H1 (cell line): ENCODE measurements around the gene DRC7. TPM values are rescaled to one million over a fixed set of nuclear protein-coding genes. Genes with fewer than 3 reads are reported as not detected.

Experiments
- CTCF ChIA-PET: fragments of 300-600 bp; sonication (Branson Sonifier 250); formaldehyde crosslinking; loops from one replicate; lab custom pipeline; 2021; ENCODE audit not compliant: partially characterized antibody; lab: Charles Lee
- POLR2A ChIA-PET: fragments of 300-600 bp; sonication (Branson Sonifier 250); formaldehyde crosslinking; loops from one replicate; lab custom pipeline; 2021; ENCODE audit warnings: inconsistent platforms; ENCODE audit not compliant: partially characterized antibody; lab: Charles Lee
- DNase-seq, 2 experiments: peaks; one replicate each; pipeline versions ENCODE4 v3.0.0 to v3.0.0-alpha.2; 2010 to 2022; ENCODE audit warnings: low spot score in 2 of 2, low read depth in 1 of 2, mixed read lengths in 1 of 2
- FAIRE-seq: peaks from 2 replicates; lab custom pipeline; 2011; peaks lifted over from hg19 to GRCh38; lab: Jason Lieb, UNC
- H2AFZ ChIP-seq: 2 replicates; pipeline ENCODE4 v1.8.1; 2012; ENCODE audit warnings: low read length, inconsistent platforms
- H2AK5ac ChIP-seq: 2 replicates; pipeline ENCODE4 v1.6.1; 2013; ENCODE audit warnings: low read depth, low read length
- H2BK120ac ChIP-seq: replicated peaks from 2 replicates; pipeline ENCODE3; 2013; ENCODE audit warnings: low read depth, low read length, inconsistent platforms
- H2BK12ac ChIP-seq: 2 replicates; pipeline ENCODE4 v1.6.1; 2013; ENCODE audit warnings: low read depth, low read length
- H2BK15ac ChIP-seq: 2 replicates; pipeline ENCODE4 v1.6.1; 2013; ENCODE audit warnings: low read length
- H2BK20ac ChIP-seq: 2 replicates; pipeline ENCODE4 v1.6.1; 2013; ENCODE audit warnings: low read length
- H2BK5ac ChIP-seq: 2 replicates; pipeline ENCODE4 v1.6.1; 2013; ENCODE audit warnings: low read depth, low read length
- H3K14ac ChIP-seq: 2 replicates; pipeline ENCODE4 v1.6.1; 2013; ENCODE audit warnings: inconsistent platforms; ENCODE audit not compliant: insufficient read length
- H3K18ac ChIP-seq: 2 replicates; pipeline ENCODE4 v1.6.1; 2013; ENCODE audit warnings: low read length; ENCODE audit errors: extremely low read depth
- H3K23ac ChIP-seq: 2 replicates; pipeline ENCODE4 v1.6.1; 2013; ENCODE audit warnings: inconsistent platforms; ENCODE audit not compliant: insufficient read length
- H3K23me2 ChIP-seq: 2 replicates; pipeline ENCODE4 v1.6.1; 2013; ENCODE audit warnings: low read depth, low read length
- H3K27ac ChIP-seq: 2 replicates; pipeline ENCODE4 v1.6.1; 2011; ENCODE audit warnings: low read depth, low read length, inconsistent platforms
- H3K27me3 ChIP-seq, 4 experiments: replicated peaks in 1 of 4; 1 replicate in 1 of 4; 2 replicates in 3 of 4; pipeline versions ENCODE4 v1.6.1 to v1.8.1; 2011 to 2013; ENCODE audit warnings: low read length in 3 of 4, mild to moderate bottlenecking in 3 of 4, inconsistent platforms in 2 of 4, mixed read lengths in 2 of 4, moderate library complexity in 1 of 4; ENCODE audit not compliant: control insufficient read depth in 3 of 4, insufficient read depth in 3 of 4; ENCODE audit errors: extremely low read depth in 1 of 4
- H3K36me3 ChIP-seq, 4 experiments: 2 replicates each; pipeline versions ENCODE4 v1.6.1 to v1.8.1; 2011 to 2013; ENCODE audit warnings: mild to moderate bottlenecking in 4 of 4, low read length in 3 of 4, moderate library complexity in 2 of 4, control low read depth in 1 of 4, inconsistent platforms in 1 of 4; ENCODE audit not compliant: insufficient read depth in 4 of 4, control insufficient read depth in 2 of 4
- H3K4ac ChIP-seq: replicated peaks from 2 replicates; pipeline ENCODE3; 2013; ENCODE audit warnings: low read length, low read depth, mixed read lengths, inconsistent platforms; ENCODE audit not compliant: insufficient read length
- H3K4me1 ChIP-seq, 4 experiments: replicated peaks in 1 of 4; 1 replicate in 1 of 4; 2 replicates in 3 of 4; pipeline versions ENCODE4 v1.6.1 to v1.8.1; 2011 to 2013; ENCODE audit warnings: low read length in 3 of 4, inconsistent platforms in 2 of 4, mixed read lengths in 1 of 4; ENCODE audit not compliant: insufficient read depth in 4 of 4, control insufficient read depth in 3 of 4
- H3K4me2 ChIP-seq, 2 experiments: 2 replicates each; pipeline versions ENCODE4 v1.6.1 to v1.8.1; 2011 to 2013; ENCODE audit warnings: low read depth in 2 of 2, low read length in 2 of 2, control low read depth in 1 of 2, inconsistent platforms in 1 of 2, mild to moderate bottlenecking in 1 of 2; ENCODE audit not compliant: insufficient read depth in 1 of 2
- H3K4me3 ChIP-seq, 4 experiments: fragments of 200-600, 300-600 bp in 1 of 4; sonication (generic), shearing (Covaris generic), sonication (Bioruptor Twin) in 1 of 4; 2 replicates each; pipeline versions ENCODE4 v1.5.1 to v1.8.1; 2011 to 2016; ENCODE audit warnings: low read length in 4 of 4, low read depth in 3 of 4, control low read depth in 2 of 4, inconsistent platforms in 2 of 4, mild to moderate bottlenecking in 2 of 4, mixed read lengths in 1 of 4, moderate library complexity in 1 of 4; ENCODE audit not compliant: insufficient read depth in 2 of 4; ENCODE audit errors: extremely low read depth in 1 of 4
- H3K56ac ChIP-seq: replicated peaks from 2 replicates; pipeline ENCODE3; 2013; ENCODE audit warnings: low read depth, mild to moderate bottlenecking, mixed read lengths, low read length, inconsistent platforms; ENCODE audit not compliant: insufficient read length
- H3K79me1 ChIP-seq: 2 replicates; pipeline ENCODE4 v1.6.1; 2013; ENCODE audit warnings: low read depth, low read length, control low read depth
- H3K79me2 ChIP-seq, 2 experiments: 2 replicates each; pipeline versions ENCODE4 v1.6.1 to v1.8.1; 2012 to 2013; ENCODE audit warnings: low read length in 2 of 2, mild to moderate bottlenecking in 2 of 2, inconsistent platforms in 1 of 2; ENCODE audit not compliant: insufficient read depth in 2 of 2, control insufficient read depth in 1 of 2
- H3K9ac ChIP-seq, 4 experiments: replicated peaks in 1 of 4; 1 replicate in 1 of 4; 2 replicates in 3 of 4; pipeline versions ENCODE4 v1.6.1 to v1.8.1; 2011 to 2013; ENCODE audit warnings: low read depth in 3 of 4, low read length in 3 of 4, control low read depth in 2 of 4, mild to moderate bottlenecking in 2 of 4, moderate library complexity in 2 of 4, inconsistent platforms in 1 of 4; ENCODE audit errors: extremely low read depth in 1 of 4
- H3K9me3 ChIP-seq, 2 experiments: 2 replicates each; pipeline versions ENCODE4 v1.6.1 to v1.8.1; 2012 to 2013; ENCODE audit warnings: mild to moderate bottlenecking in 2 of 2, moderate library complexity in 2 of 2, control low read depth in 1 of 2, inconsistent platforms in 1 of 2, low read depth in 1 of 2, low read length in 1 of 2, mixed read lengths in 1 of 2; ENCODE audit not compliant: insufficient read depth in 2 of 2
- H4K20me1 ChIP-seq, 2 experiments: replicated peaks in 1 of 2; 2 replicates each; pipeline versions ENCODE3 to v1.8.1; 2011 to 2013; ENCODE audit warnings: inconsistent platforms in 2 of 2, low read length in 2 of 2, mild to moderate bottlenecking in 1 of 2; ENCODE audit not compliant: insufficient read depth in 2 of 2, control insufficient read depth in 1 of 2
- H4K5ac ChIP-seq: 2 replicates; pipeline ENCODE4 v1.6.1; 2013; ENCODE audit warnings: low read length, low read depth, mixed read lengths, inconsistent platforms; ENCODE audit not compliant: insufficient read length
- H4K8ac ChIP-seq: 2 replicates; pipeline ENCODE4 v1.8.0; 2013; ENCODE audit warnings: mild to moderate bottlenecking, moderate library complexity, low read length, inconsistent platforms; ENCODE audit not compliant: insufficient read depth; ENCODE audit errors: extremely low read depth
- H4K91ac ChIP-seq: replicated peaks from 2 replicates; pipeline ENCODE3; 2013; ENCODE audit warnings: low read length, mixed read lengths, inconsistent platforms; ENCODE audit not compliant: insufficient read length
- BRCA1 ChIP-seq: IDR thresholded peaks from 2 replicates; pipeline ENCODE4 v1.6.1; 2012; ENCODE audit warnings: low read depth, low read length, improper control_type of control experiment
- EGR1 ChIP-seq: IDR thresholded peaks from 2 replicates; pipeline ENCODE4 v1.6.1; 2011; ENCODE audit warnings: low read depth, low read length, borderline replicate concordance
- EP300 ChIP-seq, 2 experiments: IDR thresholded peaks; 1 replicate in 1 of 2; 2 replicates in 1 of 2; pipeline ENCODE4 v1.6.1; 2011 to 2012; ENCODE audit warnings: low read depth in 2 of 2, low read length in 2 of 2, mild to moderate bottlenecking in 2 of 2, borderline replicate concordance in 1 of 2, inconsistent platforms in 1 of 2, moderate library complexity in 1 of 2
- GTF2F1 ChIP-seq: IDR thresholded peaks from 2 replicates; pipeline ENCODE4 v1.6.1; 2012; ENCODE audit warnings: low read depth, low read length, improper control_type of control experiment, borderline replicate concordance
- KDM4A ChIP-seq: IDR thresholded peaks from one replicate; pipeline ENCODE4 v1.7.1; 2012; ENCODE audit warnings: low read depth, mild to moderate bottlenecking, moderate library complexity, low read length, inconsistent platforms; ENCODE audit not compliant: severe bottlenecking
- SP2 ChIP-seq: IDR thresholded peaks from 2 replicates; pipeline ENCODE4 v1.6.1; 2012; ENCODE audit warnings: mild to moderate bottlenecking, low read length, inconsistent platforms
- WGBS, 2 experiments: shearing (Covaris generic) in 1 of 2; methylation state at CpG; one replicate each; pipeline versions ENCODE4 v1.1.6 to v1.1.7; 2013 to 2015; ENCODE audit warnings: low lambda C conversion rate in 2 of 2, mixed read lengths in 2 of 2, inconsistent platforms in 1 of 2, low coverage in 1 of 2, missing lambda C conversion rate in 1 of 2; ENCODE audit not compliant: insufficient replicate concordance in 2 of 2, insufficient coverage in 1 of 2, insufficient read length in 1 of 2; ENCODE audit errors: extremely low coverage in 1 of 2, missing lambda C conversion rate in 1 of 2; 5-methylcytosine and 5-hydroxymethylcytosine counted together
- polyA plus RNA-seq, 7 experiments: library from polyadenylated mRNA; depleted of rRNA in 3 of 7; stranded (reverse) in 5 of 7; unstranded in 2 of 7; fragments of >200 nt in 5 of 7; fragments of 200-250 nt in 2 of 7; gene quantifications; 1 replicate in 5 of 7; 2 replicates in 1 of 7; 4 replicates in 1 of 7; pipeline versions ENCODE4 v1.2.1 to v1.2.3, GENCODE V29; 2011 to 2013; ENCODE audit warnings: missing spikeins in 2 of 7, mixed read lengths in 2 of 7
- total RNA-seq: library from RNA; stranded (reverse); fragmentation: NEBNext Ultra II Directional; extraction: Animal tissue kit (Norgen Biotek cat#: 25700); gene quantifications from 2 replicates; pipeline ENCODE4 v1.2.1, GENCODE V29; 2021

Gene DRC7
- total and polyA plus RNA-seq, 2 of the 8 experiments (the other 6 are each of a cell fraction or from before 2014, with no cell fraction given): 0.14 TPM; not detected in 1

GRCh38 chr16:57677622-57678369 is 16.8 kb upstream of the DRC7 start:
- H3K4me2 ChIP-seq: no peak overlapping the region
- H3K36me3 ChIP-seq: no peaks in the 10 kb centered on the region
- no peak overlapping the region for H3K56ac ChIP-seq
- no peaks in the 10 kb centered on the region for H3K9me3 ChIP-seq
- FAIRE-seq (no peak), DNase-seq (no peak)
- no peak overlapping the region for H2BK15ac ChIP-seq
- H3K23ac ChIP-seq: no peak overlapping the region
- no peak overlapping the region for H3K4ac ChIP-seq
- H4K8ac ChIP-seq: no peak overlapping the region
- H2AFZ ChIP-seq: no peak overlapping the region; the same call in 1 of the 2 replicates
- no peaks in the 10 kb centered on the region for H3K79me1 ChIP-seq
- H2AK5ac ChIP-seq: no peak overlapping the region
- ChIA-PET POLR2A (interaction anchor here (1.4 to 1.7 kb wide), 3 partner anchors 10 to 57 kb away, joined by 3 to 4 read pairs (median 4); partner anchors contain the start of gene KATNB1), CTCF (interaction anchor here (0.8 to 3.6 kb wide), 9 partner anchors 10 to 101 kb away, joined by 3 to 26 read pairs (median 4); partner anchors contain the start of gene ADGRG3)
- no peak overlapping the region for H3K18ac ChIP-seq
- no peak overlapping the region for H2BK120ac ChIP-seq
- H4K20me1 ChIP-seq: no peaks in the 10 kb centered on the region
- H2BK20ac ChIP-seq: no peak overlapping the region
- no peaks in the 10 kb centered on the region for H3K79me2 ChIP-seq
- no peak overlapping the region for H2BK12ac ChIP-seq
- peaks cover 3 to 16% (median 11%) of the 10 kb centered on the region in 4 experiments for H3K4me1 ChIP-seq
- H2BK5ac ChIP-seq: peak overlapping the region; percentile 22; the same call in 1 of the 2 replicates
- no peak overlapping the region for H4K5ac ChIP-seq
- H3K27me3 ChIP-seq: no peaks in the 10 kb centered on the region; a peak in 1 of 7 replicates
- H3K14ac ChIP-seq: no peak overlapping the region
- no peak overlapping the region for H3K4me3 ChIP-seq
- WGBS, 2 experiments: 79% methylated on average over 14 of the region's 14 CpGs; no CpG with 5 or more reads in 1 of the 2 experiments
- no peaks in the 10 kb centered on the region for H3K23me2 ChIP-seq
- no peak overlapping the region for H3K27ac ChIP-seq
- no peak overlapping the region for H4K91ac ChIP-seq
- H3K9ac ChIP-seq: no peak overlapping the region
- TF ChIP-seq GTF2F1 (no peak), EP300 (IDR thresholded peaks at IDR 0.05; ENCODE audit: borderline replicate concordance in 1 of 2, low read depth in 2 of 2, low read length in 2 of 2) (no peak), KDM4A (no peak), BRCA1 (no peak), SP2 (no peak), EGR1 (no peak)
